Measurements from ENCODE around the gene ADGRF4.

- TF ChIP-seq POLR2AphosphoS5 (IDR thresholded peaks at IDR 0.05; ENCODE audit: low read depth, low read length) (no peak), EZH2 (IDR thresholded peaks at IDR 0.05; ENCODE audit: low read depth, low read length, severe bottlenecking) (no peak), TAF1 (IDR thresholded peaks at IDR 0.05; ENCODE audit: low read depth, low read length) (no peak), SIN3A (conservative IDR thresholded peaks at IDR 0.05 in 1 of 2, IDR thresholded peaks at IDR 0.05 in 1 of 2; ENCODE audit: low read depth in 1 of 2, low read length in 2 of 2) (no peak), SUZ12 (IDR thresholded peaks at IDR 0.05; ENCODE audit: low read length) (no peak), ASH2L (IDR thresholded peaks at IDR 0.05; ENCODE audit: low read length) (no peak), YY1 (IDR thresholded peaks at IDR 0.05; ENCODE audit: low read depth, low read length) (no peak), EP300 (IDR thresholded peaks at IDR 0.05; ENCODE audit: borderline replicate concordance in 1 of 2, low read depth in 2 of 2, low read length in 2 of 2) (no peak), JUN (IDR thresholded peaks at IDR 0.05; ENCODE audit: low read depth, low read length) (no peak)
- TF ChIP-seq, protein P1, sequence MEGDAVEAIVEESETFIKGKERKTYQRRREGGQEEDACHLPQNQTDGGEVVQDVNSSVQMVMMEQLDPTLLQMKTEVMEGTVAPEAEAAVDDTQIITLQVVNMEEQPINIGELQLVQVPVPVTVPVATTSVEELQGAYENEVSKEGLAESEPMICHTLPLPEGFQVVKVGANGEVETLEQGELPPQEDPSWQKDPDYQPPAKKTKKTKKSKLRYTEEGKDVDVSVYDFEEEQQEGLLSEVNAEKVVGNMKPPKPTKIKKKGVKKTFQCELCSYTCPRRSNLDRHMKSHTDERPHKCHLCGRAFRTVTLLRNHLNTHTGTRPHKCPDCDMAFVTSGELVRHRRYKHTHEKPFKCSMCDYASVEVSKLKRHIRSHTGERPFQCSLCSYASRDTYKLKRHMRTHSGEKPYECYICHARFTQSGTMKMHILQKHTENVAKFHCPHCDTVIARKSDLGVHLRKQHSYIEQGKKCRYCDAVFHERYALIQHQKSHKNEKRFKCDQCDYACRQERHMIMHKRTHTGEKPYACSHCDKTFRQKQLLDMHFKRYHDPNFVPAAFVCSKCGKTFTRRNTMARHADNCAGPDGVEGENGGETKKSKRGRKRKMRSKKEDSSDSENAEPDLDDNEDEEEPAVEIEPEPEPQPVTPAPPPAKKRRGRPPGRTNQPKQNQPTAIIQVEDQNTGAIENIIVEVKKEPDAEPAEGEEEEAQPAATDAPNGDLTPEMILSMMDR (IDR thresholded peaks at IDR 0.05; ENCODE audit: control extremely low read depth in 1 of 3, insufficient read depth in 1 of 3, low read depth in 1 of 3, low read length in 3 of 3) = no peak
- TF ChIP-seq, protein P2, sequence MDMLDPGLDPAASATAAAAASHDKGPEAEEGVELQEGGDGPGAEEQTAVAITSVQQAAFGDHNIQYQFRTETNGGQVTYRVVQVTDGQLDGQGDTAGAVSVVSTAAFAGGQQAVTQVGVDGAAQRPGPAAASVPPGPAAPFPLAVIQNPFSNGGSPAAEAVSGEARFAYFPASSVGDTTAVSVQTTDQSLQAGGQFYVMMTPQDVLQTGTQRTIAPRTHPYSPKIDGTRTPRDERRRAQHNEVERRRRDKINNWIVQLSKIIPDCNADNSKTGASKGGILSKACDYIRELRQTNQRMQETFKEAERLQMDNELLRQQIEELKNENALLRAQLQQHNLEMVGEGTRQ (IDR thresholded peaks at IDR 0.05; ENCODE audit: low read length) = no peak
These were observed 23.8 kb downstream of the ADGRF4 start for GRCh38 chr6:47722194-47722593.

Measured in H1 (cell line).